Tibial nerve (tissue), 4 donors: ENCODE measurements around the gene TMUB1. TPM values are rescaled to one million over a fixed set of nuclear protein-coding genes. Genes with fewer than 3 reads are reported as not detected.

ENCODE experiments used
- DNase-seq, 2 donors: peaks; one replicate each; pipeline ENCODE4 v3.0.0-alpha.2; 2019; ENCODE audit warnings: low spot score in 2 of 2
- H3K27ac ChIP-seq, 4 donors: fragments of 200-600 bp; sonication (generic) in 3 of 4; one replicate each; pipeline ENCODE4 v1.5.1; 2017 to 2019; ENCODE audit warnings: mild to moderate bottlenecking in 1 of 4
- H3K27me3 ChIP-seq, 2 donors: fragments of 200-600 bp; sonication (generic) in 1 of 2; one replicate each; pipeline versions ENCODE4 v1.5.1 to v1.6.0; 2017 to 2019
- H3K36me3 ChIP-seq, 3 donors: fragments of 200-600 bp; sonication (generic); one replicate each; pipeline ENCODE4 v1.5.1; 2018 to 2019
- H3K4me1 ChIP-seq, 4 donors: fragments of 200-600 bp; sonication (generic) in 3 of 4; one replicate each; pipeline ENCODE4 v1.5.1; 2017 to 2019
- H3K4me3 ChIP-seq, 4 donors: fragments of 200-600 bp; sonication (generic) in 3 of 4; one replicate each; pipeline ENCODE4 v1.5.1; 2017 to 2019; ENCODE audit warnings: mild to moderate bottlenecking in 1 of 4, moderate library complexity in 1 of 4
- H3K9me3 ChIP-seq, 4 donors: fragments of 200-600 bp; sonication (generic) in 3 of 4; one replicate each; pipeline ENCODE4 v1.5.1; 2017 to 2019
- CTCF ChIP-seq, 5 experiments: fragments of 200-600 bp in 3 of 5; fragments of 450-650 bp in 2 of 5; sonication (generic) in 3 of 5; IDR thresholded peaks; one replicate each; pipeline ENCODE4 v1.5.1; 2016 to 2019; ENCODE audit warnings: antibody characterized with exemption in 5 of 5, mild to moderate bottlenecking in 3 of 5, moderate library complexity in 2 of 5
- EP300 ChIP-seq, 2 donors: sonication (generic); formaldehyde crosslinking; IDR thresholded peaks; one replicate each; pipeline ENCODE4 v1.6.1; 2017; ENCODE audit warnings: antibody characterized with exemption in 2 of 2, mild to moderate bottlenecking in 1 of 2
- POLR2A ChIP-seq, 2 donors: fragments of 450-650 bp; IDR thresholded peaks; one replicate each; pipeline ENCODE4 v1.6.1; 2017; ENCODE audit warnings: antibody characterized with exemption in 2 of 2, mild to moderate bottlenecking in 2 of 2, moderate library complexity in 2 of 2
- WGBS, 2 donors: methylation state at CpG; one replicate each; pipeline ENCODE4 v1.1.5; 2018; 5-methylcytosine and 5-hydroxymethylcytosine counted together
- total RNA-seq, 4 donors: library from RNA; depleted of rRNA; stranded (reverse); fragments of >200 nt; gene quantifications; one replicate each; pipeline ENCODE4 v1.1.0, GENCODE V29; 2016

The TMUB1 gene
- total RNA-seq, 4 donors from 2014 or later: 24.3 to 61.5 (median 33.8) TPM

DNA sequence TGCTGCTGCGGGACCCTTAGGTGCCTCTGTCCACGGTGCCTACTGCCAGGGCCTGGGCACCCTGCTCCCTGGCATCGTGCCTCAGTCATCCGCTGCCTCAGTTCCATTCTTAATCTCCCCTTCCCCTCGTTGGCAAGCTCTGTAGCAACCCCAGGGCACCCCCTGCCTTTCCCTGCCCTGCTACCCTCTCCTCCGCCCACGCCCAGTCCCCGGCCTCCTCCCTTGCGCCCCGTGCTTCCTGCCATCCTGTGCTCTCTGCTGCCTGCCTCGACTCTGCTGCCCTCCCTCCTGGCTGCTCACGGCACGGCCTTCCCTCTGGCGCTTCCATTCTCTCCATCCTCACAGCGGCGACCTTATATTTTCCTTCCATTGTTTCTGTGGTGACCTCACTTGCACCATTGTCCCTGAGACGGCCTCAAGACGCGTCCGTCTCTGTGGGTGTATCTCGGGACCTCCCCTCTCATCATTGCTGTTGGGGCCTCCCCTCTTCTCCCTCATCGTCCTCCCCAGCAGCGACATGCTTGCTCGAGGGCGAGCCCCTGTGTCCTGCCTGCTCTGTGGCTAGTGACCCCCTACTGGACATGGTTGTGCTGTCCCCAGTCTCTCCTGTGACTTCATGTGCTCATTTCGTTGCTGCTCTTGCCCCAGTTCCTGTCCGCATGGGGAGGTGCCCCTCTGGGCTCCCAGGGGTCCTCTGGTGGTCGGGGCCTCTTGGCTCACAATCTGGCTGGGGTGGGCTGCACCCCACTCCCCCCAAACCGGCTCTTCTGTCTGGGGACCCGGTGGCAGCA, 38.3 kb upstream of the TMUB1 start:
- Histone ChIP-seq H3K9me3 (no peaks in the 10 kb centered on the region), H3K36me3 (peaks cover 0 to 75% (median 0%) of the 10 kb centered on the region in 3 donors), H3K27ac (peak overlapping the region in 1 of 4 donors; percentile 2), H3K4me1 (peaks cover 0 to 19% (median 13%) of the 10 kb centered on the region in 4 donors), H3K27me3 (no peaks in the 10 kb centered on the region), H3K4me3 (no peak overlapping the region)
- TF ChIP-seq CTCF (IDR thresholded peaks at IDR 0.05) (no peak), EP300 (IDR thresholded peaks at IDR 0.05) (no peak), POLR2A (IDR thresholded peaks at IDR 0.05) (no peak)
- DNase-seq: no peak
- 75 to 77% methylated on average over 30 of the region's 30 CpGs for WGBS, 2 donors

- no peak for TF ChIP-seq CTCF (IDR thresholded peaks at IDR 0.05)
- TF ChIP-seq EP300 (IDR thresholded peaks at IDR 0.05): no peak
- TF ChIP-seq POLR2A (IDR thresholded peaks at IDR 0.05): no peak
- Histone ChIP-seq H3K27ac (no peak overlapping the region), H3K4me1 (peaks cover 0 to 16% (median 12%) of the 10 kb centered on the region in 4 donors), H3K27me3 (no peaks in the 10 kb centered on the region), H3K36me3 (peaks cover 0 to 74% (median 0%) of the 10 kb centered on the region in 3 donors), H3K9me3 (no peaks in the 10 kb centered on the region), H3K4me3 (no peak overlapping the region)
- no peak for DNase-seq
- 93 to 95% methylated on average over 12 to 22 of the region's 22 CpGs for WGBS, 2 donors
These were observed 37.6 kb upstream of the TMUB1 start for GRCh38 chr7:151120896-151121295.

GRCh38 chr7:151119902-151120301, 36.6 kb upstream of the TMUB1 start:
- Histone ChIP-seq H3K4me3 (no peak overlapping the region), H3K9me3 (no peaks in the 10 kb centered on the region), H3K36me3 (peaks cover 0 to 74% (median 0%) of the 10 kb centered on the region in 3 donors), H3K27ac (no peak overlapping the region), H3K4me1 (peaks cover 0 to 12% (median 7%) of the 10 kb centered on the region in 4 donors), H3K27me3 (no peaks in the 10 kb centered on the region)
- WGBS, 2 donors: 86 to 90% methylated on average over 21 to 27 of the region's 27 CpGs
- no peak for DNase-seq
- TF ChIP-seq CTCF (IDR thresholded peaks at IDR 0.05) (no peak), EP300 (IDR thresholded peaks at IDR 0.05) (no peak), POLR2A (IDR thresholded peaks at IDR 0.05) (no peak)

- WGBS, 2 donors: 95 to 97% methylated on average over 13 of the region's 13 CpGs
- H3K27me3 ChIP-seq: no peaks in the 10 kb centered on the region
- H3K4me1 ChIP-seq: peaks cover 0 to 15% (median 8%) of the 10 kb centered on the region in 4 donors
- H3K27ac ChIP-seq: no peak overlapping the region
- TF ChIP-seq POLR2A (IDR thresholded peaks at IDR 0.05) (no peak), CTCF (IDR thresholded peaks at IDR 0.05) (no peak), EP300 (IDR thresholded peaks at IDR 0.05) (no peak)
- no peak for DNase-seq
- H3K36me3 ChIP-seq: peaks cover 0 to 74% (median 0%) of the 10 kb centered on the region in 3 donors
- no peaks in the 10 kb centered on the region for H3K9me3 ChIP-seq
- no peak overlapping the region for H3K4me3 ChIP-seq
These were observed 35.7 kb upstream of the TMUB1 start for GRCh38 chr7:151119055-151119415.
